K562 (cell line): ENCODE data around the gene BRME1. TPM values are rescaled to one million over a fixed set of nuclear protein-coding genes. Genes with fewer than 3 reads are reported as not detected.

ENCODE experiments used
- ATAC-seq: fragments of 200-7000 bp; cut with Tn5 transposase; 3 replicates; pipeline ENCODE4 v1.9.1; 2020; ENCODE audit warnings: moderate library complexity
- BruUV-seq: library from RNA; stranded (reverse); fragments of 400-500 nt; replicated peaks from 2 replicates; lab custom pipeline; 2021; lab: Mats Ljungman, UMichigan
- CTCF ChIA-PET: fragments of 300-600 bp; formaldehyde crosslinking; extraction: SDS; loops from one replicate; lab custom pipeline; 2021; ENCODE audit warnings: low intra/inter-chr PET ratio; lab: Yijun Ruan, JAX
- POLR2A ChIA-PET: fragments of 300-600, 350-650 bp; sonication (Branson Sonifier 250); formaldehyde crosslinking; extraction: SDS; loops from one replicate; lab custom pipeline; 2021; ENCODE audit warnings: antibody characterized with exemption, inconsistent platforms; lab: Yijun Ruan, JAX
- DNase-seq, 4 experiments: peaks; one replicate each; pipeline versions ENCODE4 v3.0.0 to v3.0.0-alpha.2; 2011 to 2018; ENCODE audit warnings: low spot score in 3 of 4, mixed read lengths in 3 of 4; ENCODE audit errors: extremely low read depth in 1 of 4
- FAIRE-seq: peaks from 2 replicates; lab custom pipeline; 2011; peaks lifted over from hg19 to GRCh38; lab: Jason Lieb, UNC
- H2AFZ ChIP-seq: 2 replicates; pipeline ENCODE4 v1.6.0; 2011; ENCODE audit warnings: low read depth, low read length, control low read depth, inconsistent platforms
- H3K27ac ChIP-seq: fragments of 200-600 bp; 3 replicates; pipeline ENCODE4 v1.8.0; 2011; ENCODE audit warnings: low read depth, mild to moderate bottlenecking, control low read depth, inconsistent platforms, low read length, moderate library complexity, mixed read lengths; ENCODE audit errors: extremely low read depth
- H3K27me3 ChIP-seq, 2 experiments: fragments of 300-600 bp in 1 of 2; 2 replicates in 1 of 2; 3 replicates in 1 of 2; pipeline versions ENCODE4 v1.6.0 to v1.8.0; 2011; ENCODE audit warnings: inconsistent platforms in 2 of 2, low read length in 2 of 2, mild to moderate bottlenecking in 1 of 2, mixed read lengths in 1 of 2, moderate library complexity in 1 of 2; ENCODE audit not compliant: control insufficient read depth in 2 of 2, insufficient read depth in 2 of 2
- H3K36me3 ChIP-seq: fragments of 300-600 bp; 3 replicates; pipeline ENCODE4 v1.8.0; 2011; ENCODE audit warnings: mild to moderate bottlenecking, low read length, inconsistent platforms; ENCODE audit not compliant: control insufficient read depth, insufficient read depth
- H3K4me1 ChIP-seq, 2 experiments: fragments of 200-600 bp in 1 of 2; replicated peaks in 1 of 2; 2 replicates in 1 of 2; 3 replicates in 1 of 2; pipeline versions ENCODE4 v1.5.1 to v1.8.0; 2011; ENCODE audit warnings: inconsistent platforms in 2 of 2, low read length in 2 of 2, mild to moderate bottlenecking in 1 of 2, mixed read lengths in 1 of 2, moderate library complexity in 1 of 2; ENCODE audit not compliant: control insufficient read depth in 2 of 2, insufficient read depth in 2 of 2
- H3K4me2 ChIP-seq: 2 replicates; pipeline ENCODE4 v1.6.1; 2011; ENCODE audit warnings: low read length, control low read depth, inconsistent platforms, mixed read lengths; ENCODE audit not compliant: insufficient read depth
- H3K4me3 ChIP-seq: fragments of 200-600 bp; sonication (generic), shearing (Covaris generic); 2 replicates; pipeline ENCODE4 v1.5.1; 2016; ENCODE audit warnings: control low read depth, inconsistent platforms
- H3K79me2 ChIP-seq: fragments of 200-600 bp; 3 replicates; pipeline ENCODE4 v1.8.0; 2011; ENCODE audit warnings: low read length, inconsistent platforms; ENCODE audit not compliant: control insufficient read depth, insufficient read depth
- H3K9ac ChIP-seq, 2 experiments: 2 replicates each; pipeline versions ENCODE4 v1.6.0 to v1.6.1; 2011; ENCODE audit warnings: low read depth in 2 of 2, low read length in 2 of 2, control low read depth in 1 of 2, inconsistent platforms in 1 of 2, mild to moderate bottlenecking in 1 of 2, mixed read lengths in 1 of 2; ENCODE audit not compliant: insufficient read depth in 1 of 2
- H3K9me1 ChIP-seq: one replicate; pipeline ENCODE4 v1.6.0; 2011; ENCODE audit warnings: inconsistent platforms, mild to moderate bottlenecking, low read length, moderate library complexity; ENCODE audit not compliant: control insufficient read depth, insufficient read depth
- H3K9me3 ChIP-seq: replicated peaks from 2 replicates; pipeline ENCODE4 v1.5.1; 2011; ENCODE audit warnings: low read depth, low read length, inconsistent platforms; ENCODE audit not compliant: control insufficient read depth, insufficient read depth
- H4K20me1 ChIP-seq: replicated peaks from 2 replicates; pipeline ENCODE4 v1.6.1; 2011; ENCODE audit warnings: low read length, inconsistent platforms, mixed read lengths; ENCODE audit not compliant: control insufficient read depth, insufficient read depth
- BMI1 ChIP-seq: fragments of 150-350 bp; IDR thresholded peaks from 2 replicates; pipeline ENCODE4 v1.6.1; 2014; ENCODE audit warnings: low read length
- LARP7 ChIP-seq: fragments of 450-650 bp; IDR thresholded peaks from 2 replicates; pipeline ENCODE4 v1.6.1; 2016
- NR2C1 ChIP-seq, 2 experiments: fragments of 450-650 bp; IDR thresholded peaks; 2 replicates each; pipeline ENCODE4 v1.6.1; 2017; ENCODE audit warnings: mild to moderate bottlenecking in 2 of 2, antibody characterized with exemption in 1 of 2, inconsistent platforms in 1 of 2, missing compliant biosample characterization in 1 of 2, missing genetic modification characterization in 1 of 2
- RAD21 ChIP-seq, 2 experiments: fragments of 250-450 bp in 1 of 2; fragments of 450-650 bp in 1 of 2; sonication (Bioruptor Pico) in 1 of 2; formaldehyde crosslinking in 1 of 2; IDR thresholded peaks in 1 of 2; conservative IDR thresholded peaks in 1 of 2; 2 replicates each; pipeline versions ENCODE4 v1.4.0 to v1.8.0; 2020 to 2022; ENCODE audit warnings: mild to moderate bottlenecking in 2 of 2, moderate library complexity in 1 of 2
- SREBF1 ChIP-seq: fragments of 150-350 bp; IDR thresholded peaks from 2 replicates; pipeline ENCODE4 v1.6.1; 2014; ENCODE audit warnings: antibody characterized with exemption, low read depth, low read length, borderline replicate concordance
- SRF ChIP-seq, 2 experiments: fragments of 250-450, 450-650 bp in 1 of 2; sonication (Bioruptor Pico) in 1 of 2; sonication (generic) in 1 of 2; formaldehyde crosslinking; IDR thresholded peaks; 2 replicates each; pipeline versions ENCODE4 v1.5.0 to v1.5.1; 2020 to 2022; ENCODE audit warnings: mild to moderate bottlenecking in 1 of 2, missing genetic modification reagents in 1 of 2
- ZNF707 ChIP-seq: fragments of 250-450 bp; sonication (Bioruptor Pico); conservative IDR thresholded peaks from 2 replicates; pipeline ENCODE4 v1.8.0; 2022; ENCODE audit warnings: inconsistent platforms, mild to moderate bottlenecking, moderate library complexity
- WGBS: fragments of 100-300 bp; shearing (Covaris generic); methylation state at CpG from one replicate; pipeline ENCODE4 v1.1.6; 2016; ENCODE audit warnings: low coverage, mixed read lengths; ENCODE audit not compliant: insufficient coverage; ENCODE audit errors: missing lambda C conversion rate; 5-methylcytosine and 5-hydroxymethylcytosine counted together
- in situ Hi-C: fragments of 300-500 bp; cut with MboI; formaldehyde crosslinking; loops from 4 replicates; pipeline ENCODE4 v1.15.0; 2018; ENCODE audit warnings: inconsistent platforms, mixed read lengths
- intact Hi-C: fragments of 100-400 bp; cut with micrococcal nuclease; formaldehyde crosslinking; loops from 2 replicates; pipeline ENCODE4 v1.14.2; 2022
- polyA plus RNA-seq, 8 experiments: library from polyadenylated mRNA; depleted of rRNA in 4 of 8; stranded (reverse) in 5 of 8; unstranded in 3 of 8; fragments of >200 nt; fragmentation: Nextera tagmentation in 2 of 8; fragmentation: Illumina TruSeq in 1 of 8; extraction: Ambion mirVana in 2 of 8; extraction: Trizol in 1 of 8; gene quantifications; 2 replicates each; pipeline versions ENCODE4 v1.2.1 to v1.2.3, GENCODE V29; 2011 to 2014; ENCODE audit warnings: inconsistent platforms in 1 of 8, missing spikeins in 1 of 8
- total RNA-seq, 7 experiments: library from RNA; depleted of rRNA in 6 of 7; stranded (reverse); fragments of >200 nt in 6 of 7; fragmentation: Illumina TruSeq in 2 of 7; extraction: Trizol in 2 of 7; gene quantifications; 2 replicates each; pipeline versions ENCODE4 v1.2.1 to v1.2.3, GENCODE V29; 2011 to 2021; ENCODE audit warnings: low replicate concordance in 1 of 7
- TF ChIP-seq, protein P1 (sequence below), 2 experiments: fragments of 450-650 bp in 1 of 2; sonication (generic) in 1 of 2; formaldehyde crosslinking in 1 of 2; IDR thresholded peaks; 2 replicates each; pipeline versions ENCODE4 v1.7.1 to v1.9.0; 2016 to 2022; ENCODE audit warnings: inconsistent platforms in 1 of 2, mild to moderate bottlenecking in 1 of 2, missing genetic modification reagents in 1 of 2
- TF ChIP-seq, protein P2 (sequence below): sonication (generic); formaldehyde crosslinking; IDR thresholded peaks from 2 replicates; pipeline ENCODE4 v1.8.1; 2023; ENCODE audit warnings: mild to moderate bottlenecking, missing genetic modification reagents

Gene BRME1
- total and polyA plus RNA-seq, 9 of the 15 experiments (the other 6 are each of a cell fraction or from before 2014, with no cell fraction given): 0.75 to 6.1 (median 3.6) TPM

DNA sequence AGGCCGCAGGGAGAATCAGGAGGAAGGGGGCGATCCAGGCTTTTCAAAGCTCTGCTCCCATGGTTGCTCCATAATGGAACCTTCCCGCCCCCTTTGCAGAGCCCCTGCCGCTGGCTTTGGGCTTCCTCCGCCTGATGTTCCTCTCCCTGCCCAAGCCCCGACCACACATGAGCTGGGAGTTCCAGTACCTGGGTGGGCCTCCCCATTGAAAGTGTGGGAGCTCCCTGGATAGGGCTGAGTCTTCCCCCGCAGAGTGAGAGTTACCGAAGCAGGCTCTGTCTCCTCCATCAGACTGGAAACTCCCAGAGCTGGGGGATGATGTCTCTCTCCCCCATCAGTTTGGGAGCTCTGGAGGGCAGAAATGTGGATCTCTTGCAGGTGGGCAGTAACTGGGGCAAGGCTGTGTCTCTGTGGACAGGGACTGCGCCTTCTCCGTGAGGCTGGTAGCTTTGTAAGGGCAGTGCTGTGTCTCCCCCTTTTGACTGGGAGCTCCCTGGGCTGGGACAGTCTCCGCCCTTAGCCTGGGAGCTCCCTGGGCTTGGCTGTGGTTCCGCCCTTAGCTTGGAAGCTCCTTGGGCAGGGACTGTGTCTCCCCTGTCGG, 47.1 kb upstream of the BRME1 start:
- H3K9me1 ChIP-seq: no peaks in the 10 kb centered on the region
- H4K20me1 ChIP-seq: peaks cover 4% of the 10 kb centered on the region; the same call in 1 of the 2 replicates
- 0 out of 2 replicates have a peak overlapping the region, but pooled peaks have one; percentile 5 for H2AFZ ChIP-seq
- in situ Hi-C loops (no loop called here), intact Hi-C loops (loop anchor here (1.0 to 10.0 kb wide), 3 partner anchors 52 to 82 kb away; partner anchors contain the start of gene IL27RA)
- H3K79me2 ChIP-seq: peaks cover 23% of the 10 kb centered on the region
- H3K4me1 ChIP-seq: peaks cover 10 to 48% of the 10 kb centered on the region in 2 experiments; a peak in 4 of 5 replicates
- DNase-seq (peak in 3 of 4 experiments; percentile 50 to 78 (median 67)), FAIRE-seq (peak; percentile 79), ATAC-seq (peak; percentile 58)
- H3K9me3 ChIP-seq: no peaks in the 10 kb centered on the region
- H3K4me2 ChIP-seq: peak overlapping the region; percentile 94
- WGBS: 3% methylated on average over 10 of the region's 13 CpGs
- H3K4me3 ChIP-seq: peak overlapping the region; percentile 98
- POLR2A ChIA-PET: interaction anchor here (0.6 to 3.7 kb wide), 7 partner anchors 10 to 1371 kb away, joined by 3 to 12 read pairs (median 4); partner anchors contain the start of gene RFX1
- H3K36me3 ChIP-seq: peaks cover 41% of the 10 kb centered on the region
- H3K9ac ChIP-seq: peak overlapping the region; percentile 70 to 89
- no TSS peak for BruUV-seq
- H3K27ac ChIP-seq: peak overlapping the region; percentile 53
- CTCF ChIA-PET: no interaction called here
- H3K27me3 ChIP-seq: no peaks in the 10 kb centered on the region
- TF ChIP-seq NR2C1 (IDR thresholded peaks at IDR 0.05) (no peak), NR2C1 (tag; IDR thresholded peaks at IDR 0.05) (no peak), BMI1 (no peak), SREBF1 (no peak), SRF (CRISPR knock-in tag; IDR thresholded peaks at IDR 0.05) (0 out of 4 replicates have a peak, but pooled peaks of 1 of the 2 experiments have one; percentile 42), RAD21 (CRISPR knock-in tag; conservative IDR thresholded peaks at IDR 0.05 in 1 of 2, IDR thresholded peaks at IDR 0.05 in 1 of 2) (peak in 1 of 2 experiments; percentile 45; a peak in 2 of 4 replicates), LARP7 (no peak), ZNF707 (CRISPR knock-in tag) (no peak)
- TF ChIP-seq, protein P1, sequence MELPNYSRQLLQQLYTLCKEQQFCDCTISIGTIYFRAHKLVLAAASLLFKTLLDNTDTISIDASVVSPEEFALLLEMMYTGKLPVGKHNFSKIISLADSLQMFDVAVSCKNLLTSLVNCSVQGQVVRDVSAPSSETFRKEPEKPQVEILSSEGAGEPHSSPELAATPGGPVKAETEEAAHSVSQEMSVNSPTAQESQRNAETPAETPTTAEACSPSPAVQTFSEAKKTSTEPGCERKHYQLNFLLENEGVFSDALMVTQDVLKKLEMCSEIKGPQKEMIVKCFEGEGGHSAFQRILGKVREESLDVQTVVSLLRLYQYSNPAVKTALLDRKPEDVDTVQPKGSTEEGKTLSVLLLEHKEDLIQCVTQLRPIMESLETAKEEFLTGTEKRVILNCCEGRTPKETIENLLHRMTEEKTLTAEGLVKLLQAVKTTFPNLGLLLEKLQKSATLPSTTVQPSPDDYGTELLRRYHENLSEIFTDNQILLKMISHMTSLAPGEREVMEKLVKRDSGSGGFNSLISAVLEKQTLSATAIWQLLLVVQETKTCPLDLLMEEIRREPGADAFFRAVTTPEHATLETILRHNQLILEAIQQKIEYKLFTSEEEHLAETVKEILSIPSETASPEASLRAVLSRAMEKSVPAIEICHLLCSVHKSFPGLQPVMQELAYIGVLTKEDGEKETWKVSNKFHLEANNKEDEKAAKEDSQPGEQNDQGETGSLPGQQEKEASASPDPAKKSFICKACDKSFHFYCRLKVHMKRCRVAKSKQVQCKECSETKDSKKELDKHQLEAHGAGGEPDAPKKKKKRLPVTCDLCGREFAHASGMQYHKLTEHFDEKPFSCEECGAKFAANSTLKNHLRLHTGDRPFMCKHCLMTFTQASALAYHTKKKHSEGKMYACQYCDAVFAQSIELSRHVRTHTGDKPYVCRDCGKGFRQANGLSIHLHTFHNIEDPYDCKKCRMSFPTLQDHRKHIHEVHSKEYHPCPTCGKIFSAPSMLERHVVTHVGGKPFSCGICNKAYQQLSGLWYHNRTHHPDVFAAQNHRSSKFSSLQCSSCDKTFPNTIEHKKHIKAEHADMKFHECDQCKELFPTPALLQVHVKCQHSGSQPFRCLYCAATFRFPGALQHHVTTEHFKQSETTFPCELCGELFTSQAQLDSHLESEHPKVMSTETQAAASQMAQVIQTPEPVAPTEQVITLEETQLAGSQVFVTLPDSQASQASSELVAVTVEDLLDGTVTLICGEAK (IDR thresholded peaks at IDR 0.05): 0 out of 2 replicates have a peak, but pooled peaks have one; percentile 10
- TF ChIP-seq, protein P1 (CRISPR knock-in tag; IDR thresholded peaks at IDR 0.05): no peak
- TF ChIP-seq, protein P2, sequence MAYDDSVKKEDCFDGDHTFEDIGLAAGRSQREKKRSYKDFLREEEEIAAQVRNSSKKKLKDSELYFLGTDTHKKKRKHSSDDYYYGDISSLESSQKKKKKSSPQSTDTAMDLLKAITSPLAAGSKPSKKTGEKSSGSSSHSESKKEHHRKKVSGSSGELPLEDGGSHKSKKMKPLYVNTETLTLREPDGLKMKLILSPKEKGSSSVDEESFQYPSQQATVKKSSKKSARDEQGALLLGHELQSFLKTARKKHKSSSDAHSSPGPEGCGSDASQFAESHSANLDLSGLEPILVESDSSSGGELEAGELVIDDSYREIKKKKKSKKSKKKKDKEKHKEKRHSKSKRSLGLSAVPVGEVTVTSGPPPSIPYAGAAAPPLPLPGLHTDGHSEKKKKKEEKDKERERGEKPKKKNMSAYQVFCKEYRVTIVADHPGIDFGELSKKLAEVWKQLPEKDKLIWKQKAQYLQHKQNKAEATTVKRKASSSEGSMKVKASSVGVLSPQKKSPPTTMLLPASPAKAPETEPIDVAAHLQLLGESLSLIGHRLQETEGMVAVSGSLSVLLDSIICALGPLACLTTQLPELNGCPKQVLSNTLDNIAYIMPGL (CRISPR knock-in tag): no peak
